ENCODE measurements around the gene TLCD2.

The TLCD2 gene

GRCh38 chr17:1736348-1737281 lies 26.4 kb upstream of the TLCD2 start:
- Histone ChIP-seq H3K36me3 (ENCODE audit: insufficient read depth) (no peaks in the 10 kb centered on the region), H3K27me3 (ENCODE audit: insufficient read depth, low read depth) (no peaks in the 10 kb centered on the region), H3K27ac (peak overlapping the region; percentile 67), H3K9ac (peak overlapping the region; percentile 44; the same call in 1 of the 2 replicates), H3K79me2 (ENCODE audit: insufficient read depth, low read depth) (no peaks in the 10 kb centered on the region), H3K4me3 (IDR thresholded peaks at IDR 0.05; ENCODE audit: insufficient read depth, low read depth, low read length) (no peak overlapping the region), H4K20me1 (ENCODE audit: insufficient read depth) (no peaks in the 10 kb centered on the region), H3K4me2 (peak overlapping the region; percentile 57), H3K4me1 (ENCODE audit: low read depth, poor library complexity, severe bottlenecking) (peaks cover 21% of the 10 kb centered on the region), H2AFZ (ENCODE audit: low read depth) (no peak overlapping the region)
- TF ChIP-seq CTCF (conservative IDR thresholded peaks at IDR 0.05; ENCODE audit: low read depth, low read length): no peak

GRCh38 chr17:1735834-1736347 lies 25.7 kb upstream of the TLCD2 start:
- peak overlapping the region; percentile 57 for H3K4me2 ChIP-seq

GRCh38 chr17:1735418-1735817 lies 25.2 kb upstream of the TLCD2 start:
- no peak overlapping the region for H3K27ac ChIP-seq
- no peak for TF ChIP-seq CTCF (conservative IDR thresholded peaks at IDR 0.05; ENCODE audit: low read depth, low read length)

More at GRCh38 chr17:1735834-1736347, 25.7 kb upstream of the TLCD2 start:
- no peaks in the 10 kb centered on the region for H3K79me2 ChIP-seq (ENCODE audit: insufficient read depth, low read depth)
- H3K4me1 ChIP-seq (ENCODE audit: low read depth, poor library complexity, severe bottlenecking): peaks cover 21% of the 10 kb centered on the region
- no peak overlapping the region for H3K4me3 ChIP-seq (IDR thresholded peaks at IDR 0.05; ENCODE audit: insufficient read depth, low read depth, low read length)
- H3K27me3 ChIP-seq (ENCODE audit: insufficient read depth, low read depth): no peaks in the 10 kb centered on the region
- no peaks in the 10 kb centered on the region for H3K36me3 ChIP-seq (ENCODE audit: insufficient read depth)
- peak overlapping the region; percentile 44; the same call in 1 of the 2 replicates for H3K9ac ChIP-seq
- no peaks in the 10 kb centered on the region for H4K20me1 ChIP-seq (ENCODE audit: insufficient read depth)
- H2AFZ ChIP-seq (ENCODE audit: low read depth): no peak overlapping the region
- no peak for TF ChIP-seq CTCF (conservative IDR thresholded peaks at IDR 0.05; ENCODE audit: low read depth, low read length)
- H3K27ac ChIP-seq: peak overlapping the region; percentile 67

GRCh38 chr17:1733759-1734158 lies 23.6 kb upstream of the TLCD2 start:
- Histone ChIP-seq H3K4me3 (IDR thresholded peaks at IDR 0.05; ENCODE audit: insufficient read depth, low read depth, low read length) (no peak overlapping the region), H3K9ac (no peak overlapping the region), H3K79me2 (ENCODE audit: insufficient read depth, low read depth) (no peaks in the 10 kb centered on the region), H3K36me3 (ENCODE audit: insufficient read depth) (no peaks in the 10 kb centered on the region), H3K4me2 (no peak overlapping the region), H3K4me1 (ENCODE audit: low read depth, poor library complexity, severe bottlenecking) (peaks cover 21% of the 10 kb centered on the region), H4K20me1 (ENCODE audit: insufficient read depth) (no peaks in the 10 kb centered on the region), H3K27ac (no peak overlapping the region), H3K27me3 (ENCODE audit: insufficient read depth, low read depth) (no peaks in the 10 kb centered on the region), H2AFZ (ENCODE audit: low read depth) (no peak overlapping the region)
- no peak for TF ChIP-seq CTCF (conservative IDR thresholded peaks at IDR 0.05; ENCODE audit: low read depth, low read length)

More at GRCh38 chr17:1735418-1735817, 25.2 kb upstream of the TLCD2 start:
- Histone ChIP-seq H3K4me2 (peak overlapping the region; percentile 57; the same call in 1 of the 2 replicates), H3K27me3 (ENCODE audit: insufficient read depth, low read depth) (no peaks in the 10 kb centered on the region), H2AFZ (ENCODE audit: low read depth) (no peak overlapping the region), H4K20me1 (ENCODE audit: insufficient read depth) (no peaks in the 10 kb centered on the region), H3K9ac (no peak overlapping the region), H3K79me2 (ENCODE audit: insufficient read depth, low read depth) (no peaks in the 10 kb centered on the region), H3K36me3 (ENCODE audit: insufficient read depth) (no peaks in the 10 kb centered on the region), H3K4me1 (ENCODE audit: low read depth, poor library complexity, severe bottlenecking) (peaks cover 21% of the 10 kb centered on the region), H3K4me3 (IDR thresholded peaks at IDR 0.05; ENCODE audit: insufficient read depth, low read depth, low read length) (no peak overlapping the region)
